Neural cell (in vitro differentiated cells): ENCODE measurements around the gene WDR49. TPM values are rescaled to one million over a fixed set of nuclear protein-coding genes. Genes with fewer than 3 reads are reported as not detected.

ENCODE experiments used
- H2AFZ ChIP-seq: fragments of 200-600, 300-800 bp; sonication (generic), shearing (Covaris generic); 2 replicates; pipeline ENCODE4 v1.6.0; 2014; ENCODE audit warnings: low read depth, mild to moderate bottlenecking, antibody characterized with exemption, low read length, moderate library complexity
- H3F3A ChIP-seq: fragments of 200-600 bp; shearing (Covaris generic); 2 replicates; pipeline ENCODE4 v1.6.1; 2016; ENCODE audit warnings: mild to moderate bottlenecking, moderate library complexity, mixed read lengths, antibody characterized with exemption, low read length; ENCODE audit not compliant: insufficient read depth, poor library complexity, severe bottlenecking
- H3K27ac ChIP-seq: fragments of 200-600, 300-800 bp; sonication (generic), shearing (Covaris generic); 2 replicates; pipeline ENCODE4 v1.5.1; 2014; ENCODE audit warnings: mild to moderate bottlenecking, low read length, moderate library complexity
- H3K27me3 ChIP-seq: fragments of 300-800, 200-600 bp; sonication (generic), shearing (Covaris generic); 2 replicates; pipeline ENCODE4 v1.6.0; 2014; ENCODE audit warnings: mild to moderate bottlenecking, low read depth, low read length, moderate library complexity; ENCODE audit not compliant: insufficient read depth
- H3K36me3 ChIP-seq: fragments of 300-800, 200-600 bp; sonication (generic), shearing (Covaris generic); 2 replicates; pipeline ENCODE4 v1.5.1; 2014; ENCODE audit warnings: mild to moderate bottlenecking, antibody characterized with exemption, low read length, moderate library complexity; ENCODE audit not compliant: insufficient read depth
- H3K4me2 ChIP-seq: fragments of 300-800, 200-600 bp; sonication (generic), shearing (Covaris generic); 2 replicates; pipeline ENCODE4 v1.6.0; 2014; ENCODE audit warnings: mild to moderate bottlenecking, low read length
- H3K4me3 ChIP-seq: fragments of 300-800, 200-600 bp; sonication (generic), shearing (Covaris generic); 2 replicates; pipeline ENCODE4 v1.5.1; 2014; ENCODE audit warnings: mild to moderate bottlenecking, low read length, moderate library complexity
- H3K79me2 ChIP-seq: fragments of 200-600 bp; shearing (Covaris generic); replicated peaks from 2 replicates; pipeline ENCODE4 v1.6.0; 2014; ENCODE audit warnings: mild to moderate bottlenecking, low read length, moderate library complexity; ENCODE audit not compliant: insufficient read depth
- H3K9ac ChIP-seq: fragments of 300-800, 200-600 bp; sonication (generic), shearing (Covaris generic); 2 replicates; pipeline ENCODE4 v1.6.1; 2016; ENCODE audit warnings: mild to moderate bottlenecking, low read length, mixed read lengths
- H3K9me2 ChIP-seq: fragments of 200-600 bp; shearing (Covaris generic); 2 replicates; pipeline ENCODE4 v1.6.1; 2016; ENCODE audit warnings: mild to moderate bottlenecking, low read length, mixed read lengths; ENCODE audit not compliant: insufficient read depth
- H3K9me3 ChIP-seq: fragments of 200-600, 300-800 bp; sonication (generic), shearing (Covaris generic); 2 replicates; pipeline ENCODE4 v1.6.1; 2016; ENCODE audit warnings: mild to moderate bottlenecking, mixed run types, low read length, moderate library complexity, mixed read lengths
- H4K20me1 ChIP-seq: fragments of 200-600 bp; shearing (Covaris generic); 2 replicates; pipeline ENCODE4 v1.6.1; 2016; ENCODE audit warnings: mild to moderate bottlenecking, mixed run types; ENCODE audit not compliant: insufficient read depth
- CTCF ChIP-seq: fragments of 450-650 bp; IDR thresholded peaks from 2 replicates; pipeline ENCODE4 v1.5.1; 2014; ENCODE audit warnings: antibody characterized with exemption, mild to moderate bottlenecking, moderate library complexity; ENCODE audit not compliant: poor library complexity, severe bottlenecking
- EP300 ChIP-seq: fragments of 450-650 bp; conservative IDR thresholded peaks from 2 replicates; pipeline ENCODE4 v1.6.1; 2014; ENCODE audit warnings: antibody characterized with exemption, mild to moderate bottlenecking, moderate library complexity; ENCODE audit not compliant: poor library complexity, severe bottlenecking
- EZH2 ChIP-seq: fragments of 200-600, 300-800 bp; shearing (Covaris generic), sonication (generic); IDR thresholded peaks from 2 replicates; pipeline ENCODE4 v1.6.1; 2014; ENCODE audit warnings: antibody characterized with exemption, low read length, borderline replicate concordance, mild to moderate bottlenecking; ENCODE audit not compliant: insufficient read depth, poor library complexity, severe bottlenecking
- MXI1 ChIP-seq: fragments of 450-650 bp; conservative IDR thresholded peaks from 2 replicates; pipeline ENCODE4 v1.6.1; 2014; ENCODE audit warnings: antibody characterized with exemption, mild to moderate bottlenecking; ENCODE audit not compliant: poor library complexity, severe bottlenecking
- POLR2AphosphoS5 ChIP-seq: IDR thresholded peaks from 2 replicates; pipeline ENCODE4 v1.6.1; 2012
- RAD21 ChIP-seq: fragments of 450-650 bp; conservative IDR thresholded peaks from 2 replicates; pipeline ENCODE4 v1.6.1; 2014; ENCODE audit warnings: antibody characterized with exemption, mild to moderate bottlenecking, moderate library complexity
- REST ChIP-seq: IDR thresholded peaks from 2 replicates; pipeline ENCODE4 v1.6.1; 2012; ENCODE audit warnings: borderline replicate concordance
- SMC3 ChIP-seq: fragments of 450-650 bp; conservative IDR thresholded peaks from 2 replicates; pipeline ENCODE4 v1.6.1; 2014; ENCODE audit warnings: antibody characterized with exemption, mild to moderate bottlenecking, moderate library complexity; ENCODE audit not compliant: poor library complexity
- TAF1 ChIP-seq: IDR thresholded peaks from 2 replicates; pipeline ENCODE4 v1.6.1; 2012; ENCODE audit warnings: low read depth
- polyA plus RNA-seq: library from polyadenylated mRNA; depleted of rRNA; stranded (reverse); fragments of >200 nt; gene quantifications from 2 replicates; pipeline ENCODE4 v1.2.3, GENCODE V29; 2014

The WDR49 gene
- polyA plus RNA-seq, 1 donor from 2014 or later = 1.1 TPM

DNA sequence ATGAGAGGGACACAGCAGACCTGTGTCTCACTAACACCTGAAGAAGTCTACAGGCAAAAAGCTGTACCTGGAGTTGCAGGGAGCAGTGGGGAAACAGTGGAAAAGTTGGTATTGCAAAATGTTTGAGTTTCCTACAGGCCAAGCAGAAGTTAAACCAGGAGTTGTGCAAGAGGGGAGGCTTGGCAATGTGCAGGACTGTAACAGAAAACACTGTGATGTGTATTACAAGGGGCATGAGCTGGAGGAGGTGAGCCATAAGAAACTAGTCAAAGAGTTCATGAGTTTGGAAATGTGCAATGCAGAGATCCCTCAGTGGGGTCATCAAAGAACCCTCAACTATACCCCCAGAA, 132.8 kb downstream of the WDR49 start:
- H3K9ac ChIP-seq = no peak overlapping the region
- no peak overlapping the region for H3K4me2 ChIP-seq
- no peaks in the 10 kb centered on the region for H3K9me2 ChIP-seq
- H3K27me3 ChIP-seq = no peaks in the 10 kb centered on the region
- TF ChIP-seq EP300 (no peak), SMC3 (no peak), EZH2 (no peak), RAD21 (no peak), CTCF (no peak), MXI1 (no peak), POLR2AphosphoS5 (no peak)
- H3K4me3 ChIP-seq = no peak overlapping the region
- H3K36me3 ChIP-seq = no peaks in the 10 kb centered on the region
- H3K9me3 ChIP-seq = no peaks in the 10 kb centered on the region
- no peaks in the 10 kb centered on the region for H3K79me2 ChIP-seq
- H3K27ac ChIP-seq = no peak overlapping the region
- H4K20me1 ChIP-seq = no peaks in the 10 kb centered on the region
- no peak overlapping the region for H2AFZ ChIP-seq
- no peaks in the 10 kb centered on the region for H3F3A ChIP-seq

GRCh38 chr3:167520266-167521005, 133.3 kb downstream of the WDR49 start:
- H3K9ac ChIP-seq = no peak overlapping the region
- no peak overlapping the region for H3K4me3 ChIP-seq
- no peak overlapping the region for H2AFZ ChIP-seq
- no peaks in the 10 kb centered on the region for H3K9me2 ChIP-seq
- TF ChIP-seq EZH2 = no peak
- TF ChIP-seq RAD21 = no peak
- no peak for TF ChIP-seq POLR2AphosphoS5
- no peak for TF ChIP-seq TAF1
- no peak for TF ChIP-seq MXI1
- H3K27ac ChIP-seq = no peak overlapping the region
- H3K4me2 ChIP-seq = no peak overlapping the region
- no peaks in the 10 kb centered on the region for H3K36me3 ChIP-seq
- no peaks in the 10 kb centered on the region for H3K27me3 ChIP-seq
- no peaks in the 10 kb centered on the region for H3F3A ChIP-seq
- H4K20me1 ChIP-seq = no peaks in the 10 kb centered on the region
- no peaks in the 10 kb centered on the region for H3K9me3 ChIP-seq
- no peaks in the 10 kb centered on the region for H3K79me2 ChIP-seq

DNA sequence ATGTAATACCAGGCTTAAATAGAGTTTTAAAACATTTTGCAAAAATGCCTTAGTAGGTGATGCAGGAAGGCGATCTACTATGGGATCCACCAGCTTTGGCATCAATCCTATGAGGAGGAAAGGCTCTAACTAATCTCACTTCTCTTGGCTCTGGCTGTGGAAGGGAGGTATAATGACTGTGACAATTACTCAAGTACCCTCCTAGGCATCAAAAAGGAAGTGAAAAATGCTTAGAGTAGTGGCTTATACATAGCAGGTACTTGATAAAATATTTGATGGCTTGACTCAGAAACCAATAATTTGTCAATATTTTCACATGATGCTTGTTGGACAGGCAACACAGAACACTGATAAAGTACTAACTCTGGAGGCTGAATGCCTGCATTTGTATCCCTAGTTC, 145.8 kb downstream of the WDR49 start:
- Histone ChIP-seq H3K27me3 (no peaks in the 10 kb centered on the region), H3K9ac (no peak overlapping the region), H3K9me2 (no peaks in the 10 kb centered on the region), H3K36me3 (no peaks in the 10 kb centered on the region), H4K20me1 (no peaks in the 10 kb centered on the region), H3K79me2 (no peaks in the 10 kb centered on the region), H3K4me2 (no peak overlapping the region), H3K27ac (no peak overlapping the region), H2AFZ (no peak overlapping the region), H3K4me3 (no peak overlapping the region), H3F3A (no peaks in the 10 kb centered on the region), H3K9me3 (no peaks in the 10 kb centered on the region)
- TF ChIP-seq REST (no peak), POLR2AphosphoS5 (no peak), CTCF (no peak), MXI1 (no peak), EP300 (no peak), RAD21 (no peak), EZH2 (no peak), TAF1 (no peak), SMC3 (no peak)
